H9 (cell line): ENCODE results near the gene MEFV. TPM values are rescaled to one million over a fixed set of nuclear protein-coding genes. Genes with fewer than 3 reads are reported as not detected.

ENCODE experiments used
- DNase-seq: peaks from one replicate; pipeline ENCODE4 v3.0.0-alpha.2; 2017
- H2AFZ ChIP-seq: one replicate; pipeline ENCODE4 v1.6.1; 2013; ENCODE audit warnings: mild to moderate bottlenecking, low read length, control low read depth, moderate library complexity
- H2AK5ac ChIP-seq: 2 replicates; pipeline ENCODE4 v1.6.1; 2013; ENCODE audit warnings: low read length, control low read depth, mixed read lengths; ENCODE audit not compliant: insufficient read length
- H2BK120ac ChIP-seq: one replicate; pipeline ENCODE4 v1.6.1; 2013; ENCODE audit warnings: low read depth, mild to moderate bottlenecking, low read length, control low read depth, inconsistent platforms; ENCODE audit not compliant: poor library complexity, severe bottlenecking
- H2BK12ac ChIP-seq: 2 replicates; pipeline ENCODE4 v1.6.1; 2013; ENCODE audit warnings: low read length, control low read depth, mixed read lengths, low read depth; ENCODE audit not compliant: insufficient read length
- H2BK15ac ChIP-seq: 2 replicates; pipeline ENCODE4 v1.6.1; 2013; ENCODE audit warnings: low read depth, low read length, control low read depth
- H2BK20ac ChIP-seq: one replicate; pipeline ENCODE4 v1.6.1; 2013; ENCODE audit warnings: low read depth, mild to moderate bottlenecking, low read length, control low read depth, inconsistent platforms; ENCODE audit not compliant: poor library complexity, severe bottlenecking
- H2BK5ac ChIP-seq: 2 replicates; pipeline ENCODE4 v1.6.1; 2013; ENCODE audit warnings: low read length, control low read depth, mixed read lengths; ENCODE audit not compliant: insufficient read length
- H3K14ac ChIP-seq: 2 replicates; pipeline ENCODE4 v1.6.1; 2013; ENCODE audit warnings: low read length, control low read depth; ENCODE audit not compliant: insufficient read depth
- H3K18ac ChIP-seq: 2 replicates; pipeline ENCODE4 v1.6.1; 2013; ENCODE audit warnings: low read depth, mild to moderate bottlenecking, mixed read lengths, low read length, control low read depth; ENCODE audit not compliant: insufficient read length
- H3K23ac ChIP-seq: 2 replicates; pipeline ENCODE4 v1.6.1; 2013; ENCODE audit warnings: low read length, control low read depth, mixed read lengths, low read depth; ENCODE audit not compliant: insufficient read length
- H3K23me2 ChIP-seq: 2 replicates; pipeline ENCODE4 v1.6.1; 2013; ENCODE audit warnings: low read depth, mild to moderate bottlenecking, mixed read lengths, low read length, control low read depth; ENCODE audit not compliant: insufficient read length, poor library complexity, severe bottlenecking
- H3K27ac ChIP-seq: 2 replicates; pipeline ENCODE4 v1.5.1; 2013; ENCODE audit warnings: low read length, control low read depth, mixed read lengths, low read depth; ENCODE audit not compliant: insufficient read length
- H3K27me3 ChIP-seq: 2 replicates; pipeline ENCODE4 v1.6.1; 2013; ENCODE audit warnings: low read length, control low read depth, inconsistent platforms; ENCODE audit not compliant: insufficient read depth
- H3K4ac ChIP-seq: 2 replicates; pipeline ENCODE4 v1.6.1; 2013; ENCODE audit warnings: low read depth, mild to moderate bottlenecking, control low read depth, inconsistent platforms, low read length, moderate library complexity
- H3K4me1 ChIP-seq: 2 replicates; pipeline ENCODE4 v1.6.1; 2013; ENCODE audit warnings: low read length, control low read depth, inconsistent platforms; ENCODE audit not compliant: insufficient read depth
- H3K4me2 ChIP-seq: 2 replicates; pipeline ENCODE4 v1.6.1; 2013; ENCODE audit warnings: low read length, control low read depth, mixed read lengths; ENCODE audit not compliant: insufficient read length, insufficient read depth
- H3K56ac ChIP-seq: 2 replicates; pipeline ENCODE4 v1.6.1; 2013; ENCODE audit warnings: low read depth, mild to moderate bottlenecking, mixed read lengths, low read length, control low read depth; ENCODE audit not compliant: insufficient read length
- H3K79me1 ChIP-seq: 2 replicates; pipeline ENCODE4 v1.6.1; 2013; ENCODE audit warnings: low read depth, mild to moderate bottlenecking, moderate library complexity, low read length, control low read depth, inconsistent platforms; ENCODE audit not compliant: insufficient read depth, poor library complexity, severe bottlenecking
- H3K79me2 ChIP-seq: 2 replicates; pipeline ENCODE4 v1.6.1; 2013; ENCODE audit warnings: low read length, control low read depth, inconsistent platforms; ENCODE audit not compliant: insufficient read depth
- H3K9ac ChIP-seq: 2 replicates; pipeline ENCODE4 v1.6.1; 2013; ENCODE audit warnings: low read length, control low read depth, mixed read lengths; ENCODE audit not compliant: insufficient read length; ENCODE audit errors: extremely low read depth
- H3K9me3 ChIP-seq: one replicate; pipeline ENCODE4 v1.6.1; 2013; ENCODE audit warnings: low read depth, low read length, inconsistent platforms; ENCODE audit not compliant: control insufficient read depth
- H3T11ph ChIP-seq: one replicate; pipeline ENCODE4 v1.6.1; 2013; ENCODE audit warnings: mild to moderate bottlenecking, low read length, control low read depth, inconsistent platforms
- H4K20me1 ChIP-seq: one replicate; pipeline ENCODE4 v1.6.1; 2013; ENCODE audit not compliant: control insufficient read depth, insufficient read length, insufficient read depth
- H4K5ac ChIP-seq: 2 replicates; pipeline ENCODE4 v1.6.1; 2013; ENCODE audit warnings: low read depth, mild to moderate bottlenecking, mixed read lengths, low read length, control low read depth; ENCODE audit not compliant: insufficient read length
- H4K8ac ChIP-seq: replicated peaks from 2 replicates; pipeline ENCODE4 v1.6.1; 2013; ENCODE audit warnings: low read length, control low read depth, mixed read lengths, low read depth; ENCODE audit not compliant: insufficient read length
- H4K91ac ChIP-seq: 2 replicates; pipeline ENCODE4 v1.6.1; 2013; ENCODE audit warnings: low read depth, mild to moderate bottlenecking, moderate library complexity, mixed read lengths, low read length, control low read depth; ENCODE audit not compliant: insufficient read length
- H3K27ac Mint-ChIP-seq, 3 experiments: 2 replicates in 2 of 3; 3 replicates in 1 of 3; pipeline ENCODE4 v1.8.0; 2020 to 2021; ENCODE audit warnings: mixed read lengths in 3 of 3, mild to moderate bottlenecking in 1 of 3, moderate library complexity in 1 of 3
- H3K27me3 Mint-ChIP-seq: 2 replicates; pipeline ENCODE4 v1.8.0; 2021; ENCODE audit warnings: low read depth, mild to moderate bottlenecking, moderate library complexity, mixed read lengths
- H3K36me3 Mint-ChIP-seq, 3 experiments: 2 replicates in 2 of 3; 3 replicates in 1 of 3; pipeline ENCODE4 v1.8.0; 2020 to 2021; ENCODE audit warnings: low read depth in 3 of 3, mixed read lengths in 3 of 3; ENCODE audit not compliant: insufficient read depth in 1 of 3
- H3K4me1 Mint-ChIP-seq, 2 experiments: 2 replicates each; pipeline ENCODE4 v1.8.0; 2020; ENCODE audit warnings: mixed read lengths in 2 of 2
- H3K4me3 Mint-ChIP-seq, 2 experiments: 2 replicates in 1 of 2; 3 replicates in 1 of 2; pipeline ENCODE4 v1.8.0; 2020 to 2021; ENCODE audit warnings: mild to moderate bottlenecking in 2 of 2, mixed read lengths in 2 of 2, moderate library complexity in 1 of 2
- H3K9me3 Mint-ChIP-seq, 2 experiments: 2 replicates in 1 of 2; 3 replicates in 1 of 2; pipeline ENCODE4 v1.8.0; 2020; ENCODE audit warnings: mild to moderate bottlenecking in 2 of 2, mixed read lengths in 2 of 2, moderate library complexity in 1 of 2
- CTCF ChIP-seq: fragments of 200-600 bp; sonication (generic); conservative IDR thresholded peaks from 3 replicates; pipeline ENCODE4 v1.8.0; 2021; ENCODE audit warnings: antibody characterized with exemption, mild to moderate bottlenecking
- WGBS: extraction: QIAGEN DNeasy Blood & Tissue Kit; methylation state at CpG from one replicate; pipeline ENCODE4 v1.1.7; 2013; ENCODE audit warnings: missing lambda C conversion rate, low lambda C conversion rate, mixed read lengths; ENCODE audit not compliant: insufficient read length; ENCODE audit errors: extremely low coverage; 5-methylcytosine and 5-hydroxymethylcytosine counted together
- total RNA-seq: library from RNA; stranded (reverse); gene quantifications from 2 replicates; pipeline ENCODE4 v1.2.1, GENCODE V29; 2021

MEFV gene
- total RNA-seq, 1 experiment from 2014 or later = not detected

GRCh38 chr16:3216263-3216640 is 40.2 kb downstream of the MEFV start:
- Histone ChIP-seq H2BK15ac (no peak overlapping the region), H3K4me1 (no peaks in the 10 kb centered on the region), H2BK5ac (no peak overlapping the region), H3K18ac (no peak overlapping the region), H3K56ac (no peak overlapping the region), H3K27ac (no peak overlapping the region), H2AK5ac (no peak overlapping the region), H2BK120ac (no peak overlapping the region), H2BK12ac (no peak overlapping the region), H4K8ac (no peak overlapping the region), H4K20me1 (no peaks in the 10 kb centered on the region), H3T11ph (no peak overlapping the region), H3K14ac (no peak overlapping the region), H4K91ac (no peak overlapping the region), H3K9ac (no peak overlapping the region), H3K23me2 (no peaks in the 10 kb centered on the region), H3K79me2 (no peaks in the 10 kb centered on the region), H2AFZ (no peak overlapping the region), H3K79me1 (no peaks in the 10 kb centered on the region), H3K23ac (no peak overlapping the region), H3K4me2 (no peak overlapping the region), H3K9me3 (no peaks in the 10 kb centered on the region), H2BK20ac (no peak overlapping the region), H4K5ac (no peak overlapping the region), H3K27me3 (no peaks in the 10 kb centered on the region), H3K4ac (no peak overlapping the region)
- Mint-ChIP-seq H3K27ac (no peak overlapping the region), H3K36me3 (peaks cover 0 to 5% (median 3%) of the 10 kb centered on the region in 3 experiments; a peak in 5 of 7 replicates), H3K27me3 (peaks cover 39% of the 10 kb centered on the region), H3K9me3 (peaks cover 64 to 81% of the 10 kb centered on the region in 2 experiments), H3K4me3 (no peak overlapping the region), H3K4me1 (no peaks in the 10 kb centered on the region)
- TF ChIP-seq CTCF = no peak
- DNase-seq = no peak
- no CpG with 5 or more reads among the region's 3 CpGs for WGBS
